CD4-positive, alpha-beta memory T cell (primary cell): ENCODE measurements around the gene FMNL1. TPM values are rescaled to one million over a fixed set of nuclear protein-coding genes. Genes with fewer than 3 reads are reported as not detected.

Experiments
- CTCF ChIA-PET: fragments of 350-600 bp; sonication (Branson Sonifier 250); formaldehyde crosslinking; loops from one replicate; lab custom pipeline; 2021; ENCODE audit warnings: inconsistent platforms; ENCODE audit not compliant: partially characterized antibody; lab: Charles Lee
- POLR2A ChIA-PET: fragments of 350-600 bp; sonication (Branson Sonifier 250); formaldehyde crosslinking; loops from one replicate; lab custom pipeline; 2021; ENCODE audit not compliant: partially characterized antibody; lab: Charles Lee
- DNase-seq, 5 donors: peaks; one replicate each; pipeline versions ENCODE4 v3.0.0 to v3.0.0-alpha.2; 2020 to 2022; ENCODE audit warnings: mixed read lengths in 1 of 5
- H3K27ac ChIP-seq: one replicate; pipeline ENCODE4 v1.7.0; 2013; ENCODE audit warnings: low read depth, low read length
- H3K27me3 ChIP-seq: 2 replicates; pipeline ENCODE4 v1.7.0; 2013; ENCODE audit warnings: mild to moderate bottlenecking, low read length, moderate library complexity; ENCODE audit not compliant: insufficient read depth
- H3K36me3 ChIP-seq: 2 replicates; pipeline ENCODE4 v1.7.0; 2013; ENCODE audit warnings: mild to moderate bottlenecking, low read length, moderate library complexity; ENCODE audit not compliant: insufficient read depth
- H3K4me1 ChIP-seq: 2 replicates; pipeline ENCODE4 v1.7.0; 2013; ENCODE audit warnings: mild to moderate bottlenecking, low read length, moderate library complexity; ENCODE audit not compliant: insufficient read depth
- H3K4me3 ChIP-seq, 2 donors: one replicate each; pipeline ENCODE4 v1.7.0; 2013; ENCODE audit warnings: low read length in 2 of 2, mild to moderate bottlenecking in 1 of 2
- H3K9me3 ChIP-seq, 2 donors: one replicate each; pipeline ENCODE4 v1.7.0; 2013; ENCODE audit warnings: low read length in 2 of 2, control low read depth in 1 of 2; ENCODE audit not compliant: control insufficient read depth in 1 of 2
- H3K27ac Mint-ChIP-seq, 7 donors: one replicate each; pipeline ENCODE4 v1.8.0; 2020 to 2021; ENCODE audit warnings: mixed read lengths in 7 of 7, mild to moderate bottlenecking in 6 of 7, inconsistent platforms in 3 of 7, moderate library complexity in 3 of 7
- H3K27me3 Mint-ChIP-seq, 2 donors: one replicate each; pipeline ENCODE4 v1.8.0; 2020 to 2021; ENCODE audit warnings: mixed read lengths in 2 of 2
- H3K36me3 Mint-ChIP-seq, 2 donors: one replicate each; pipeline ENCODE4 v1.8.0; 2020 to 2021; ENCODE audit warnings: mixed read lengths in 2 of 2, inconsistent platforms in 1 of 2, mild to moderate bottlenecking in 1 of 2
- H3K4me1 Mint-ChIP-seq, 4 donors: one replicate each; pipeline ENCODE4 v1.8.0; 2020 to 2021; ENCODE audit warnings: mixed read lengths in 4 of 4, mild to moderate bottlenecking in 1 of 4
- H3K4me3 Mint-ChIP-seq, 8 donors: one replicate each; pipeline ENCODE4 v1.8.0; 2020 to 2021; ENCODE audit warnings: mixed read lengths in 8 of 8, mild to moderate bottlenecking in 7 of 8, moderate library complexity in 6 of 8, inconsistent platforms in 3 of 8
- H3K9me3 Mint-ChIP-seq, 8 donors: one replicate each; pipeline ENCODE4 v1.8.0; 2020 to 2021; ENCODE audit warnings: mixed read lengths in 8 of 8, mild to moderate bottlenecking in 5 of 8, inconsistent platforms in 3 of 8, moderate library complexity in 1 of 8
- intact Hi-C: fragments of 100-400 bp; cut with micrococcal nuclease; formaldehyde crosslinking; loops from one replicate; pipeline ENCODE4 v1.15.1; 2023
- polyA plus RNA-seq, 2 donors: library from polyadenylated mRNA; unstranded; fragments of 300-500 nt; fragmentation: Illumina TruSeq; gene quantifications; one replicate each; pipeline ENCODE4 v1.2.3, GENCODE V29; 2021
- total RNA-seq, 2 experiments: library from RNA; stranded (reverse); gene quantifications; one replicate each; pipeline ENCODE4 v1.2.3, GENCODE V29; 2021

The FMNL1 gene
- total and polyA plus RNA-seq, 4 experiments from 2014 or later = 8.1 to 405 (median 234) TPM

GRCh38 chr17:45238155-45238774 is 16.6 kb downstream of the FMNL1 start:
- no peaks in the 10 kb centered on the region for H3K9me3 ChIP-seq
- Mint-ChIP-seq H3K4me1 (peaks cover 26 to 52% (median 41%) of the 10 kb centered on the region in 4 donors), H3K9me3 (no peaks in the 10 kb centered on the region), H3K4me3 (no peak overlapping the region), H3K36me3 (peaks cover 53 to 79% of the 10 kb centered on the region in 2 donors), H3K27me3 (no peaks in the 10 kb centered on the region), H3K27ac (peak overlapping the region; percentile 76 to 92 (median 87))
- peaks cover 35% of the 10 kb centered on the region for H3K4me1 ChIP-seq
- H3K27ac ChIP-seq = peak overlapping the region; percentile 17
- H3K36me3 ChIP-seq = peaks cover 86% of the 10 kb centered on the region
- intact Hi-C loops = loop anchor here (5.0 kb wide), 1 partner anchor 34 kb away; no protein-coding TSS in a partner anchor
- ChIA-PET CTCF (interaction anchor here (0.9 to 14.0 kb wide), 4 partner anchors 19 to 79 kb away, joined by 3 to 449 read pairs (median 3); partner anchors contain the start of gene FMNL1), POLR2A (interaction anchor here (1.0 to 30.3 kb wide), 3 partner anchors 9 to 90 kb away, joined by 3 to 1143 read pairs (median 5); partner anchors contain the start of genes FMNL1 and HEXIM1)
- H3K4me3 ChIP-seq = no peak overlapping the region
- DNase-seq = peak in 1 of 5 donors; percentile 19
- no peaks in the 10 kb centered on the region for H3K27me3 ChIP-seq

- H3K27ac ChIP-seq = peak overlapping the region; percentile 10
- no peak overlapping the region for H3K4me3 Mint-ChIP-seq
- H3K27ac Mint-ChIP-seq = peak overlapping the region in 3 of 7 donors; percentile 41 to 84 (median 66)
- ChIA-PET POLR2A (interaction anchor here (30.3 kb wide), 1 partner anchor 15 kb away, joined by 1143 read pairs; the partner anchor contains the start of gene FMNL1), CTCF (interaction anchor here (1.1 kb wide), 1 partner anchor 92 kb away, joined by 3 read pairs; no protein-coding TSS in a partner anchor)
- no peaks in the 10 kb centered on the region for H3K27me3 ChIP-seq
- no peak for DNase-seq
- H3K9me3 Mint-ChIP-seq = no peaks in the 10 kb centered on the region
- intact Hi-C loops = no loop called here
- H3K36me3 ChIP-seq = peaks cover 94% of the 10 kb centered on the region
- no peaks in the 10 kb centered on the region for H3K9me3 ChIP-seq
- peaks cover 11 to 43% (median 28%) of the 10 kb centered on the region in 4 donors for H3K4me1 Mint-ChIP-seq
- peaks cover 33% of the 10 kb centered on the region for H3K4me1 ChIP-seq
- H3K27me3 Mint-ChIP-seq = no peaks in the 10 kb centered on the region
- H3K4me3 ChIP-seq = no peak overlapping the region
- H3K36me3 Mint-ChIP-seq = peaks cover 47 to 70% of the 10 kb centered on the region in 2 donors
Measured at GRCh38 chr17:45240905-45241327, 19.2 kb downstream of the FMNL1 start.

- Mint-ChIP-seq H3K27ac (peak overlapping the region in 2 of 7 donors; percentile 41 to 66), H3K4me3 (no peak overlapping the region), H3K4me1 (peaks cover 16 to 48% (median 31%) of the 10 kb centered on the region in 4 donors), H3K27me3 (no peaks in the 10 kb centered on the region), H3K36me3 (peaks cover 50 to 73% of the 10 kb centered on the region in 2 donors), H3K9me3 (no peaks in the 10 kb centered on the region)
- intact Hi-C loops = no loop called here
- Histone ChIP-seq H3K36me3 (peaks cover 94% of the 10 kb centered on the region), H3K27ac (peak overlapping the region; percentile 10), H3K4me3 (no peak overlapping the region), H3K9me3 (no peaks in the 10 kb centered on the region), H3K27me3 (no peaks in the 10 kb centered on the region), H3K4me1 (peaks cover 37% of the 10 kb centered on the region)
- ChIA-PET CTCF (interaction anchor here (1.1 to 8.9 kb wide), 2 partner anchors 22 to 92 kb away, joined by 3 to 58 read pairs; partner anchors contain the start of gene FMNL1), POLR2A (interaction anchor here (30.3 kb wide), 1 partner anchor 16 kb away, joined by 1143 read pairs; the partner anchor contains the start of gene FMNL1)
- peak in 1 of 5 donors; percentile 34 for DNase-seq
Measured at GRCh38 chr17:45241328-45242028, 19.8 kb downstream of the FMNL1 start.

GRCh38 chr17:45242029-45242414 is 20.3 kb downstream of the FMNL1 start:
- peak overlapping the region; percentile 1 for H3K27ac ChIP-seq
- H3K4me1 Mint-ChIP-seq = peaks cover 19 to 53% (median 34%) of the 10 kb centered on the region in 4 donors
- H3K36me3 Mint-ChIP-seq = peaks cover 50 to 77% of the 10 kb centered on the region in 2 donors

GRCh38 chr17:45243750-45244149 is 22.1 kb downstream of the FMNL1 start:
- Histone ChIP-seq H3K27me3 (no peaks in the 10 kb centered on the region), H3K36me3 (peaks cover 78% of the 10 kb centered on the region), H3K4me1 (peaks cover 52% of the 10 kb centered on the region), H3K27ac (peak overlapping the region; percentile 33), H3K9me3 (no peaks in the 10 kb centered on the region), H3K4me3 (no peak overlapping the region)
- peaks cover 33 to 73% of the 10 kb centered on the region in 2 donors for H3K36me3 Mint-ChIP-seq
- intact Hi-C loops = no loop called here
- H3K4me1 Mint-ChIP-seq = peaks cover 18 to 60% (median 34%) of the 10 kb centered on the region in 4 donors
- ChIA-PET CTCF (interaction anchor here (1.3 to 8.9 kb wide), 4 partner anchors 8 to 28 kb away, joined by 3 to 58 read pairs (median 25); partner anchors contain the start of gene FMNL1), POLR2A (interaction anchor here (1.0 to 30.3 kb wide), 2 partner anchors 18 to 95 kb away, joined by 5 to 1143 read pairs; partner anchors contain the start of genes FMNL1 and HEXIM1)
- peak overlapping the region in 4 of 7 donors; percentile 57 to 99 (median 79) for H3K27ac Mint-ChIP-seq
- peak in 1 of 5 donors; percentile 25 for DNase-seq
- no peaks in the 10 kb centered on the region for H3K9me3 Mint-ChIP-seq
- H3K27me3 Mint-ChIP-seq = no peaks in the 10 kb centered on the region
- no peak overlapping the region for H3K4me3 Mint-ChIP-seq

More at GRCh38 chr17:45242029-45242414, 20.3 kb downstream of the FMNL1 start:
- H3K4me3 Mint-ChIP-seq = no peak overlapping the region
- Histone ChIP-seq H3K36me3 (peaks cover 95% of the 10 kb centered on the region), H3K27me3 (no peaks in the 10 kb centered on the region), H3K4me3 (no peak overlapping the region), H3K9me3 (no peaks in the 10 kb centered on the region), H3K4me1 (peaks cover 42% of the 10 kb centered on the region)
- peak overlapping the region in 6 of 7 donors; percentile 6 to 96 (median 64) for H3K27ac Mint-ChIP-seq
- ChIA-PET CTCF (interaction anchor here (1.1 to 8.9 kb wide), 3 partner anchors 9 to 93 kb away, joined by 3 to 58 read pairs (median 3); partner anchors contain the start of gene FMNL1), POLR2A (interaction anchor here (30.3 kb wide), 1 partner anchor 17 kb away, joined by 1143 read pairs; the partner anchor contains the start of gene FMNL1)
- no peaks in the 10 kb centered on the region for H3K27me3 Mint-ChIP-seq
- H3K9me3 Mint-ChIP-seq = no peaks in the 10 kb centered on the region
- DNase-seq = peak in 1 of 5 donors; percentile 31
- intact Hi-C loops = no loop called here

GRCh38 chr17:45244725-45245656 is 23.3 kb downstream of the FMNL1 start:
- ChIA-PET POLR2A (interaction anchor here (0.7 to 30.3 kb wide), 5 partner anchors 12 to 183 kb away, joined by 3 to 1143 read pairs (median 57); partner anchors contain the start of genes FMNL1, MAP3K14, NMT1 and SPATA32), CTCF (interaction anchor here (2.2 to 8.9 kb wide), 4 partner anchors 10 to 25 kb away, joined by 6 to 58 read pairs (median 36); partner anchors contain the start of gene FMNL1)
- Histone ChIP-seq H3K36me3 (peaks cover 71% of the 10 kb centered on the region), H3K27ac (peak overlapping the region; percentile 33), H3K9me3 (no peaks in the 10 kb centered on the region), H3K4me1 (peaks cover 65% of the 10 kb centered on the region), H3K27me3 (no peaks in the 10 kb centered on the region), H3K4me3 (no peak overlapping the region)
- Mint-ChIP-seq H3K27ac (peak overlapping the region; percentile 37 to 99 (median 74)), H3K36me3 (peaks cover 25 to 66% of the 10 kb centered on the region in 2 donors), H3K4me1 (peaks cover 19 to 62% (median 38%) of the 10 kb centered on the region in 4 donors), H3K9me3 (no peaks in the 10 kb centered on the region), H3K4me3 (peak overlapping the region in 1 of 8 donors; percentile 62), H3K27me3 (no peaks in the 10 kb centered on the region)
- intact Hi-C loops = loop anchor here (5.0 kb wide), 1 partner anchor 183 kb away; the partner anchor contains the start of gene NMT1
- peak in 1 of 5 donors; percentile 33 for DNase-seq
